NCI-H1417 treated with DMSO at 0.1 percent for 48 hours (cell line): ENCODE results near the gene PYCARD.
A peak's percentile ranks its signal among the peaks of the same experiment; 100 is the strongest.

ENCODE experiments used
- DNase-seq: peaks from one replicate; lab custom pipeline; 2025; lab: John Stamatoyannopoulos, UW

The PYCARD gene

DNA sequence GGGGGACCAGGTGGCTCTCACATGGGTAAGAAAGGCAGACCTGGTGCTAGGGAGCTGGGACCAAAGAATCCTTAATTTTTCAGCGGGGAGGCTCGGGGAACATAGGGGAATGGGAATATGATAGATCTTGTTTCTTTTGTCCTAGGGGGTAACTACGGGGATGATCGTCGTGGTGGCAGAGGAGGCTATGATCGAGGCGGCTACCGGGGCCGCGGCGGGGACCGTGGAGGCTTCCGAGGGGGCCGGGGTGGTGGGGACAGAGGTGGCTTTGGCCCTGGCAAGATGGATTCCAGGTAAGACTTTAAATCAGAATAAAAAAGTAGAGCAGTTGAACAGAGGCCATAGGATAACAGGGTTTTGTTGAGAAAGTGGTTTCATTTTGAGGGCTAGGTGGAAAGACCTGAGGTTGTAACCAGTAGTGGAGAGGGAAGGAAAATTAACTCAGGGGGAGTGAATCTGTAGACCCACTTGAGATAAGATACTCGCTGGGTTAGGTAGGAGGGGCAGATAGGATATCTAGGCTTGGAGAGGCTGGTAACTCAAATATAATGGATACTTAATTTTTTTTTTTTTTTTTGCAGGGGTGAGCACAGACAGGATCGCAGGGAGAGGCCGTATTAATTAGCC lies 11.6 kb downstream of the PYCARD start:
- DNase-seq = no peak

GRCh38 chr16:31190061-31190460 lies 12.5 kb downstream of the PYCARD start:
- no peak for DNase-seq

DNA sequence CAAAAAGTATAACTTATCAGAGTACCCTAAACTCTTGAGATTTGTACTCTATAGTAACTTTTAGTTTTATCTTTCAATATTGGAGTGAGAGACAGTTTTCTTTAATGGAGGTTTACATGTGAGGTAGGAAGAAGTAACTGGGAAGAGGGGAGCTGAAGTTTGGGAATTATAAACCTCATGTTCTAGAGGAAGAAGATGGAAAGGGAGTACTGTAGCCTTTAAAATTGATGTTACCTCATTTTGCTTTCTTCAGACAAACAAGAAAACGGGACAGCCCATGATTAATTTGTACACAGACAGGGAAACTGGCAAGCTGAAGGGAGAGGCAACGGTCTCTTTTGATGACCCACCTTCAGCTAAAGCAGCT lies 13.2 kb downstream of the PYCARD start:
- DNase-seq = no peak

DNA sequence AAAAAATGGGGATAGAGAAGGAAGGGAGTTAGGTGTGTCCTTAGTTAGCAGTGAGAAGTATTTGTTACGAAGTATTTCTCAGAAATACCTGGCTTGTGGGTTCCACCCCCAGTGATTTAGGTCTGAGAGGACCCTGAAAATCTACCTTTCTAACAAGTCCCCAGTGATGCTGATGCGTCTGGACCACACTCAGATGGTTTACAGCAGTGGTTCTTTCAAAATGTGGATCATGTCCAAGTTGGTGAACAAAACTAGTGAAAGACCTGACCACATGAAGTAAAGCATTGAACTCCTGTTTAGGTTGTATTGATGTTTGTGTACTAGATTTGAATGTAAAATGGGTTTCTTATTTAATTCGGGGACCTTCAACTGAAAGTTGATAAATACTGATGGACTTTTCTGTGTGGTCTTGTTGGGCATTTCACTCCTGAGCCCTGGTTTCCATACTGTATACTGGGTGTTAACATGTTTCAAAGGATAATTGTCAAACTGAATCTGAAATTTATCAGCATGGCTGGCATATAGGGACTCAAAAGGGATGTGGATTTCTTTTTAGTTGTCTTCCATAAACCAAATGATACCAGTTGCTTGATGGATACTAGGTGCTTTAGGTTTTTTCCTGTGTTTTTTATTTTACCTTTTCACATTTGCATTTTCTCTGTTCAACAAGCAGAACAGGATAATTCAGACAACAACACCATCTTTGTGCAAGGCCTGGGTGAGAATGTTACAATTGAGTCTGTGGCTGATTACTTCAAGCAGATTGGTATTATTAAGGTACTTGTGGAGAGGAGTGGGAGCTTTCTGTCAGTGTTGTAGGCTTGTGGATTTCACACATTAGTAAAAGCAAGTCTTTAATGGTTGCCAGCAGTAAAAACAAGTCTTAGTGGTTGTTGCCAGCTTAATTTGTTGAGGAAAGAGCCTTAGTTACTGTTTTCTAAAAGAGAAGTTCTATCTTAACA lies 13.8 kb downstream of the PYCARD start:
- DNase-seq = no peak

- DNase-seq = no peak
Measured at GRCh38 chr16:31187808-31188189, 14.8 kb downstream of the PYCARD start.

DNA sequence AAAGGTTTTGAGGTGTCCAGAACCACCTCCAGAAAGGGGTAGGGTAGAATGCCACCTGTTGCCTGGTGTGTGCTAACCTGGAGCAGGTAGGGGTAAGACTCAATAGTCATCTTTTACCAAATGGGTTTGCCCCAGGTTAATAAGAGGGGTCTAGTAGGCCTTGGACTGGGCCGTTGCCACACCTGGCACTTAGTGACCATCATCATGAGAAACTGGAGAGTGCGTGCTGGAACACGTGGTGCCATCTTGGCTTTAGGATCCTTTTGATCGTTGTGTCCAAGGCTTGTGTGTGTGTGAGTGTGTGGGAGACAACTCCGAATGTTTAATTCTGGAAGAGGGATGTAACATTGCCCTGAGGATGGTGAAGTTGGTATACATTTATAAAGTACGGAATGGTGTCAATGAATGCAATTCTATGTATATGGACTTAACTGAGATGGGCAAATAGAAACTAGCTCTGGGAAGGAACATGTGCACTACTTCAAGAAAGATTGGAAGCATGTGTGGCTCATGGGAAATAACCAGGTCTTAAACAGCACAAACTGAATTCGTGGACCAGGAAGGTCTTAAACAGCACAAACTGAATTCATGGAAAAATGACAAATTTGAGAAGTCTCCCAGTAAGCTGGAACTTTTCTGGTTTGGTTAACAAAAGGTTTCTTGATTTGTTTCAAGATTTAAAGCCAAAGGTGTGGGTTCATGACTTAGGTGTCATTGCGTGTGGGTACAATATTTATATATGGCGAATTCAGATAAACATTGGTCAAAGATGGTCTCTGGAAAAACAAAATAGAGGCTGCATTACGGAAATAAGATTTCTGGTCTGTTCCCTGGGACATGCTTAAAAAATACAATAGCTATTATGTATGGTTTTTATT lies 15.4 kb downstream of the PYCARD start:
- no peak for DNase-seq

- no peak for DNase-seq
Measured at GRCh38 chr16:31186176-31186575, 16.4 kb downstream of the PYCARD start.

DNA sequence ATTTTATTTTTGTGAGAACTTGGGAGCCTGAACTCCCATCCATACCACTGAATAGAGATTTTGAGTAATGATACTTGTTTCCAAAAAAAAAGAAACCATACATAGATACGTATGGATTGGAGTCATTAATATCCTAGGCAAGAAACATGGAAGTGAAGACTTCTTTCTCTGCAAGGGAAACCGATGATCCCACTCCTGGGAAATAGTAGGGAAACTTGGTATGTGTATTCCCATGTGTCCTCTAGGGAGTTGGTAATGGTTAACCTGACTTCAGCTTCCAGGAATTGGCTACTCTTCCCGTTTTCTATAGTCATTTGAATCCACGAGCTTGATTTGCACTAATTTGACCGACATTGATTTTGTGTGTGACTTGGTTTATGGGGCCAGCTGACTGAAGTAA lies 17.2 kb downstream of the PYCARD start:
- DNase-seq = no peak

DNA sequence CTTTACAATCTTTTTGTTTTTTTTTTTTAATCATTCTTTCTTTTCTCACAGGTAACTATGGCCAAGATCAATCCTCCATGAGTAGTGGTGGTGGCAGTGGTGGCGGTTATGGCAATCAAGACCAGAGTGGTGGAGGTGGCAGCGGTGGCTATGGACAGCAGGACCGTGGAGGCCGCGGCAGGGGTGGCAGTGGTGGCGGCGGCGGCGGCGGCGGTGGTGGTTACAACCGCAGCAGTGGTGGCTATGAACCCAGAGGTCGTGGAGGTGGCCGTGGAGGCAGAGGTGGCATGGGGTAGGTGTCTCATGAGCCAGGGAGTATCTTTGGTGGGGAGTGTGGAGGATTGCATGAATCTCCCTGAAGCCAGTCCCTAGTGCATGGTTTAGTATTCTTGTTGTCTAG lies 17.7 kb downstream of the PYCARD start:
- DNase-seq = no peak

DNA sequence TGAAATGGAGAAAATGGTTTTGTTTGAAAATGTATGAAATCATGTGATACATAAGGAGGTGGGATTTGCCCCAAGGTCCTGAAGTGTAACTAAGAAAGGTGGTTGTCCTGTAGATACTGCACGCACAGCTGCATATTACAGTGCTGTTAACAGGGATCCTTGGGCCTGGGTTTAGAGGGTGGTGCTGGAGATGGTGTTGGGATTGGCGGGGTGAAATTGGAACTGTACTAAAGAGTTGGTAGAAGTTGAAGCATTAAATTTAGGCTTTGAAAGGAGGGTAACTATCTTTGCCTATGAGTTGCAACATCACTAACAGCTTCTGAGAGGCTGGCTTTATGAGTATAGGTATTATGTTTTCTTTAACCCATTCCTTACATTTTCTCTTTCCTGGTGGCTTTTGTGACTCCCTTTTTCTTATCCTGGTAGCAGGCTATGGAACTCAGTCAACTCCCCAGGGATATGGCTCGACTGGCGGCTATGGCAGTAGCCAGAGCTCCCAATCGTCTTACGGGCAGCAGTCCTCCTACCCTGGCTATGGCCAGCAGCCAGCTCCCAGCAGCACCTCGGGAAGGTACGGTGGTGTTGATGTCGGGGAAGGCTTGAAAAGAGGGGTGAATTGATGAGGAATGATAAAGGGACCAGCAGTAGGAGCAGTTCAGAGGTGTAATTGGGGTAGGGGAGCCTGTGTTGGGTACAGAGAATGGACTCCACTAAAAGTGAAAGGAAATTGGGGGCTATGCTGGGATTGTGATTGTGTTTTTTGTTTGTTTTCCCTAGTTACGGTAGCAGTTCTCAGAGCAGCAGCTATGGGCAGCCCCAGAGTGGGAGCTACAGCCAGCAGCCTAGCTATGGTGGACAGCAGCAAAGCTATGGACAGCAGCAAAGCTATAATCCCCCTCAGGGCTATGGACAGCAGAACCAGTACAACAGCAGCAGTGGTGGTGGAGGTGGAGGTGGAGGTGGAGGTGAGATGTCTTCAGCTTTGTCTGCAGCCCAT lies 18.8 kb downstream of the PYCARD start:
- DNase-seq = no peak

GRCh38 chr16:31182391-31182790 lies 20.2 kb downstream of the PYCARD start:
- DNase-seq = no peak

GRCh38 chr16:31181102-31181830 lies 21.3 kb downstream of the PYCARD start:
- no peak for DNase-seq

GRCh38 chr16:31179747-31180459 lies 22.7 kb downstream of the PYCARD start, which contains the start of gene FUS:
Gene FUS, plus strand, starts transcription at chr16:31180139. Its CDS starts 76 bp downstream, at chr16:31180215.
- peak; percentile 61 for DNase-seq

DNA sequence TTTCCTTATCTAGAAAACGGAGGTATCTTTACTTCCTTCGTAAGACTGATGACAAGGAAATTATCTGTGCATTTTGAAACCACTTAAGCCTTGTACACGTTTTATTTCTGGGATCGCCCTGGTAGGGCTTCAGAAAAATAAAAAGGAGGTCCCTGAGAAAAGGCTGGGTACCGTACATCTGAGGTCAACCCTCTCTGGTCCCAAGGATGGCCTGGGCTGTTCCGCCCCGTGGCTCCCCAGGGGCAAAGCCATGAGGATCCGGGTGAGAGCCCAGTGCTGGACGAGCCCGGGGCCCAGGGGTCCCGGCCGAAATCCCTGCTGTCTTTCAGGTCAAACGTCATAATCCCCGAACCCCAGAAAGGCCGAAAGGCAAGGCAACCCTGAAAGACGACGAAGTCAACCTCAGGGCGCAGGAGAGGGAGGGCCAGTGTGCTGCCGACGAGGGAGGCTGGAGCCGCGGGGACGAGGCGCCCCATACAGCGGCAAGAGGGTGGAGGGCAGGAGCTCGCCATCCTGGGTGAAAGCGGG lies 23.3 kb downstream of the PYCARD start:
- no peak for DNase-seq

GRCh38 chr16:31177136-31177535 lies 25.4 kb downstream of the PYCARD start:
- no peak for DNase-seq

DNA sequence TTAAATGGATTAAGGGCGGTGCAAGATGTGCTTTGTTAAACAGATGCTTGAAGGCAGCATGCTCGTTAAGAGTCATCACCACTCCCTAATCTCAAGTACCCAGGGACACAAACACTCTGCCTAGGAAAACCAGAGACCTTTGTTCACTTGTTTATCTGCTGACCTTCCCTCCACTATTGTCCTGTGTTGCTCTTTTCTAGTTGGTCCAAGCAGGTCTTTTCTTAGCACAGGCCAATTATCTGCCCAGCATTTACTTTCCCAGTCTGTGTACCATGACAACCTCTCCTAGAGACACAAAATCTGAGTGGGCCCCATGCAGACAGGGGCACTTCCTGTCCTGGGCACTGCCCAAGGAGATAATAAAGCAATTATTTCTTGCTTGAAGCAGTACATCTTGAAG lies 32.5 kb downstream of the PYCARD start:
- DNase-seq = peak; percentile 29

- DNase-seq = no peak
Measured at GRCh38 chr16:31168848-31169247, 33.7 kb downstream of the PYCARD start.

- DNase-seq = no peak
Measured at GRCh38 chr16:31167315-31167714, 35.2 kb downstream of the PYCARD start.

GRCh38 chr16:31157136-31157535 lies 45.4 kb downstream of the PYCARD start:
- no peak for DNase-seq
